ENCODE results near the gene SETD5.

SETD5 gene

GRCh38 chr3:9404680-9405079 is 7.3 kb downstream of the SETD5 start:
- TF ChIP-seq CTCF (IDR thresholded peaks at IDR 0.05; ENCODE audit: low read depth, low read length): no peak
- no peak for DNase-seq (ENCODE audit: extremely low read depth, low read depth)

- no peak for DNase-seq (ENCODE audit: extremely low read depth, low read depth)
- TF ChIP-seq CTCF (IDR thresholded peaks at IDR 0.05; ENCODE audit: low read depth, low read length): no peak
These were observed 8.3 kb downstream of the SETD5 start for GRCh38 chr3:9405756-9406155.

- DNase-seq (ENCODE audit: extremely low read depth, low read depth): no peak
- no peak for TF ChIP-seq CTCF (IDR thresholded peaks at IDR 0.05; ENCODE audit: low read depth, low read length)
These were observed 9.6 kb downstream of the SETD5 start for GRCh38 chr3:9406856-9407626.

GRCh38 chr3:9408061-9408460 is 10.6 kb downstream of the SETD5 start:
- no peak for DNase-seq (ENCODE audit: extremely low read depth, low read depth)
- TF ChIP-seq CTCF (IDR thresholded peaks at IDR 0.05; ENCODE audit: low read depth, low read length): no peak

- no peak for DNase-seq (ENCODE audit: extremely low read depth, low read depth)
- TF ChIP-seq CTCF (IDR thresholded peaks at IDR 0.05; ENCODE audit: low read depth, low read length): no peak
These were observed 11.1 kb downstream of the SETD5 start for GRCh38 chr3:9408546-9408945.

- DNase-seq (ENCODE audit: extremely low read depth, low read depth): no peak
- TF ChIP-seq CTCF (IDR thresholded peaks at IDR 0.05; ENCODE audit: low read depth, low read length): no peak
These were observed 12.8 kb downstream of the SETD5 start for GRCh38 chr3:9409981-9410854.

- no peak for TF ChIP-seq CTCF (IDR thresholded peaks at IDR 0.05; ENCODE audit: low read depth, low read length)
- DNase-seq (ENCODE audit: extremely low read depth, low read depth): no peak
These were observed 13.9 kb downstream of the SETD5 start for GRCh38 chr3:9411302-9411701.
